Ramos (cell line): ENCODE results near the gene AATF.

Source experiments
- in situ Hi-C: fragments of 300-500 bp; cut with MboI; formaldehyde crosslinking; loops from one replicate; pipeline ENCODE4 v1.14.3; 2022; ENCODE audit warnings: low sequenced_read_pairs; ENCODE audit not compliant: unreplicated experiment

Gene AATF

DNA sequence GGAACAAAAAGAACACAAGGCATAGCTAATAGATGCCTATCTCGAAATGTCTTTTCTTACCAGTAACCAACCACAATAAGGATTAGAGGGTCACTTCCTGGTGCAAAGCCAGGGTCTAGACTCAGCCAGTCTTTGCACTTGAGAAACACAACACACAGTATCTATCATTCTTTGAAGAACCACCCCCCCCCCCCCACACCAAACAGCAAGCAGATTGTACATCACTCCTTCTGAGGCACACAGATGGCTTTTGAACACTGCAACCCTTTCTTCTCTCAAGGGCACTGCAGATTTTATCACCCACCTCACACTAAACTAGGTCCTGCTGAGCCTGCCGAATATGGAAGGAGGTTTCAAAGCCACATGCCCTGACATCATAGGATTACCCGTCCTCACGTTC is 145.6 kb downstream of the AATF start:
- in situ Hi-C loops, result no loop called here

DNA sequence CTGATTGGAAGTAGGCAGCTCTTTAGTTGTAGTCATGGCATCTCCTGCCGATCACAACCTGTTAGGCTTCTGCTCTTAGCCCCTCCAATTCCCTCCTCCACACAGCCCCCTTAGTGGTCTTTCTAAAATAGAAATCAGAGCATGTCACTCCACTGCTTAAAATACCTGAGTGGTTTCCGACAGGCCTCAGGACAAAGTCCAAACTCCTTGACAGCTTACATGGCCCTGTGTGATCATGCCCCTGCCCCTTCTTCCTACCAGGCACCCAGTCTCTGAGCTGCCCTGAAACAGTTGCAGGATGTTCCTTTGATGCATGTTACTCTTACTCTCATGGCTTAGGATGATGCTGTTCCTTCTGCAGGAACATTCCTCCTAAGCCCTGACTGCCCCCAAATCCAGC is 147.3 kb downstream of the AATF start:
- in situ Hi-C loops, result no loop called here

DNA sequence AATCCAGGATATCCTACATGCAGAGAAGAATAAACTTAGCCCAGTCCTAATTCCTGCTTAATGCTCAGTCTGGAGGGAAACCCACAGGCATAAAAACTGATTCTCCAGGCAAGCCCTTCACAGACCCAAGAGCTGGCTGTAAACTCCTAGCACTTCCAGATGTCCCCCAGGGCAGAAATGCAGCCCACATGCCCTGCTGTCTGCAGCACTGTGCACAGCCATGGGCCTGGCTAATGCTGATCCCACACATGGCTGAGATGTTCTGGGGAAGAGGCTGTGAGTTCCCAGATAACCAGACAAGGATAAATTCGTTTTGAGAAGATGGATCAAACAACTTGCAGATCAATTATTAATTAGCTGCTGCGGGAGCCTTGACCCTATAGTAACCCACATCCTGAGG is 148.4 kb downstream of the AATF start:
- in situ Hi-C loops, result no loop called here

DNA sequence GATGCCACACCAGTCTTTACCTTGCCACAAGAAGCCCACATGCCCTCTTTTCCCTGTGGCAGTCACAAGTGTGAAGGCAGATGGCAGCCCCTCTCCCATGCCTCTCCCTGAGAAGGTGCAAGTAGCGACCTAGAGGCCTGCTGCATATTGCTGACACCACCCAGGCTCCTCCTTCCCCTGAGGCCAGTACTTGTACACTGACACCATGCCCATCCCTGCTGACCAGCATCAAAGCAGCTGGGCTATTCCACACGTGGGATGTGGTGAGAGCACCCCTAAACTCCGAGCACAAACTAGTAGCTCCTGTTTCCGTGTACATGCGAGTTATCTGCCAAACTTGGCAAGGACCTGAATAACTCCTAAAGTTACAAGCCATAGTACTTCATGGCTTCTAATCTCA is 149.4 kb downstream of the AATF start:
- in situ Hi-C loops, result no loop called here

- in situ Hi-C loops, result no loop called here
Measured at GRCh38 chr17:37098910-37099664, 150.3 kb downstream of the AATF start.

DNA sequence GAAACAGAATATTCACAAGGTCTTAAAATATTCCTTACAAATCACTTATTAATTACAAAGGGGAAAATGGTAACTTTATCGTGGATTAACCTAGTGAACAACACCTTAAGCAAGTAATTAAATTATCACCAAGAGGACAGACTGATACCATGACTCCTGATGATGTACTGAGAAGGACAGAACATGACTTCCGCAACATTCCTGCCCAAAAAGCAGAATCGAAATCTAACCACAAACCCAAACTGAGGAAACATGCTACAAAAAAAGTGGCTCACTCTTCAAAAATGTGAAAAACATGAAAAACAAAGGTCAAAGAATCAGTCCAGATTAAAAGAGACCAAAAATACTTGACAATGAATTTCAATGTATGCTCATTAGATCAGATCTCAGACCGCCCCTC is 151.5 kb downstream of the AATF start:
- in situ Hi-C loops, result no loop called here

GRCh38 chr17:37101306-37101705 is 152.6 kb downstream of the AATF start:
- in situ Hi-C loops, result no loop called here

- in situ Hi-C loops, result no loop called here
Measured at GRCh38 chr17:37103231-37103630, 154.5 kb downstream of the AATF start.

DNA sequence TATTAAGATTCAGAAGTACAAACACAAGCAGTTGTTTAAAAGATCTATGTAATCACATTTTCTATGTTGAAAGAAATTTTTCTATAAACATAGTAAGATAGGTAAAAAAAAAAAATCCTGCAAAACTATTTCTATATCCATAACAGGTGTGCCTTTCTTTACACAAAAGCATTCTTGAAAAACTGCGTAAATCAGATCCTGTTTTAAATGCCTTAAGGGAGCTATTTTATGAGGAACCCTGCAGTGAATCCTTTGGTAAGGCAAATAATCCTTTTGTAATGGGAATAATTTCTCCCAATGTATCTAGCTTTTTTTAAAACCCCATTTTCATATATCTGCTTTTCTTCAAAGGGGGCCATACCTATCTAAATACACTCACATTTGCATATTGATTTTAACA is 157.3 kb downstream of the AATF start:
- in situ Hi-C loops, result no loop called here
